Left hindlimb (tissue), 1 donor: ENCODE results near the gene IQSEC1.

Experiments used
- DNase-seq: peaks from one replicate; pipeline ENCODE4 v3.0.0-alpha.2; 2018

The IQSEC1 gene

DNA sequence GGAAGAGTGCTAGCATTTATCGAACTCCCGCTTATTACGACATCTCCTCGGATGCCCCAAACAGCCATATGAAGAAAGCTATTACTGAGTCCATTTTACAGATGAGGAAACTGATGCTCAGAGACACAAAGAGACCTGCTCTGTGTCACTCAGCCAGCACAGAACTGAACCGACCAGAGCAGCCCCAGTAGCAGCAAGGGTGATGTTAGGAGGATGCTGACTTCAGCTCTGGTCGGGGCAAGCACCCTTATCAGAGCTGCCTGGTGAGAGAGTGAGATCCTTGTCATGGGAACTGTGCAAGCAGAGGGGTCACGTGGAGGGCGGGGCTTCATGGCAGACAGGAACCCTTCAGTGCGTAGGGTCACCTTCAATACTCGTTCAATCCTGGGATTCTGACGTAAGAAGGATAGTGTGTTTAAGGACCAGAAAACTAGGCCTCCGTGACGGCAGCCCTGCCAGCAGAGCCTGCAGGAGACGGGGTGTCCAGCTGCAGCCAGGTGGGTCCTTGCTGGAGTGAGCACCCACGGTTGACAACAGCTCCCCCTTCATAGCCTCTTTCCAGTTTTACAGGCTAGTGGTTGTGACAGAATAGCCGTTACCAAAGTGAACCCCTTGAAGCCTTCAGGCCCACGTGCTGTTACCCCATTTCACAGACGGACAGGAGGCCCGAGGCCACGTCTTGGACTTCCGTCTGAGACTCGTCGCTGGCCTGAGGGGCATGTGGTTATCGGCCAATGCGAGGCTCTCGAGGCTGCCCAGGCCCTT lies 12.0 kb upstream of the IQSEC1 start:
- no peak for DNase-seq

GRCh38 chr3:13083898-13084297 lies 10.7 kb upstream of the IQSEC1 start:
- DNase-seq: no peak

DNA sequence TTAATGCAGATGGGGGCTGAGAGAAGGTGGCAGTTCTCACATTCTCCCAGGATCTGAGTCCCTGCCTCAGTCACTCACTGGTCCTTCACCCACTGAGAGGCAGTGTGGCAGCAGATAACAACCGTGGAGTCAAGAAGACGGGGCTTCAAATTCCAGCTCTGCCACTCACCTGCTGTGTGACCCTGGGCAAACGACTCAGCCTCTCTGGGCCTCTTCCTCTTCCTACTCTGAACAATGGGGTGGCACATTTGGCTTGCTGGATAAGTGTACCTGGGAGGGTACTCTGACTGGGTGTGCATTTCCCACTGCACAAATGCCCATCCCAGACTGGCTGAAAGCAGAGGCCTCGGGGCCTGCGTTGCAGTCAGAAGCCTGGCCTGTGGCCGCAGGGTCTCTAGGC lies 10.0 kb upstream of the IQSEC1 start:
- DNase-seq: no peak

DNA sequence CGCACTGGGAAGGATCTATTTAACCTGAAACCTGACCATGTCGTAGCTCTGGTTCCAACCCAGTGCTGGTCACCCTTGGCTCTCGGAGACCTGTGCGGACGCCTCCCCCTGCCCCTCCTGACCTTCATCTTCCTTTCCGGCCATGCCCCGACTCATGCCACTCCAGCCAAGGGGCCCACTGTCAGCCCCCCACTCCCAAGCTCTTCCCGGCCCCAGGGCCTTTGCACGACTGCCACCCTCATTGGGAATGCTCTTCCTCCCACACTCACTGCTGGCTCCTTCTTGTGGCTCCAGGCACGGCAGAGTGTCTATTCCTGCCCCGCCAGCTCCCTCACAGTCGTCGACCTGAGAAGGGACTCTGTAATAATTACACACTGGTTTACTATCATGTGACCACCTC lies 9.4 kb upstream of the IQSEC1 start:
- DNase-seq: no peak

- DNase-seq: no peak
These were observed 8.6 kb upstream of the IQSEC1 start for GRCh38 chr3:13081603-13082360.

- DNase-seq: no peak
These were observed 7.4 kb upstream of the IQSEC1 start for GRCh38 chr3:13080591-13080990.

DNA sequence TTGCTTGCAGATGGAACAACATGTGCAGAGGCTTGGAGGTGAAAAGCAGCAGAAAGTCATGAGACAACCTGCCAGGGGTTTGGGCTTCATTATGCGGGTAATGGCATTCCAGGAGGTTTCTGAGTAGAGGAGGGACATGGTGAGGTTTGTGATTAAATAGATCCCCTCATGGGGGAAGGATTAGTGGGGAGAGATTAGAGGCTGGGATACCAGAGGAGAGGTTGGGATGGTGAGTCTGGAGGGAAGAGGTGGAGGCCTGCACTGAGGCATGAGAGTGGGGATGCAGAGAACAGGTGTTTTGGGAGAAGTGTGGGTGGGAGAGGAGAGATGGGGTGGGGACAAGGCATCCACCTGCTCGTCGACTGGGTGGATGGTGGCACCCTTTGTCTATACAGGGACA lies 6.8 kb upstream of the IQSEC1 start:
- no peak for DNase-seq

DNA sequence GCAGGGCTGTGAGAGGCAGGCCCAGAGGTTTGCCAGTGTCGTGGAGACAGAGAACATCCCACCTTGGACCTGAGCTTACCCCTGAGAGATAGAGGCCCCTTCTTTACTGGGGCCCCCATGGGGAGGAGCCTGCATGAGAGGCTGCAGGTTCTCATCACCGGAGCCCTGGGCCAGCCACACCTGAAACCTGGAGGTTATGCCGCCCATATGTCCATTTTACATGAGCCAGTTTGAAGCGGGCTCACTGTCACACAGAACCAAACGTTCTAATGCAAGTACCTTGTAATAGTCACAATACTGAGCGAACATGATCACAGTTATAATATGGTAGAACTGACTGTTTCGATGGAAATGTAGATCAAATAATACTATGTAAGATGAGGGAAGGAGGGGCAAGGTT lies 6.3 kb upstream of the IQSEC1 start:
- no peak for DNase-seq

DNA sequence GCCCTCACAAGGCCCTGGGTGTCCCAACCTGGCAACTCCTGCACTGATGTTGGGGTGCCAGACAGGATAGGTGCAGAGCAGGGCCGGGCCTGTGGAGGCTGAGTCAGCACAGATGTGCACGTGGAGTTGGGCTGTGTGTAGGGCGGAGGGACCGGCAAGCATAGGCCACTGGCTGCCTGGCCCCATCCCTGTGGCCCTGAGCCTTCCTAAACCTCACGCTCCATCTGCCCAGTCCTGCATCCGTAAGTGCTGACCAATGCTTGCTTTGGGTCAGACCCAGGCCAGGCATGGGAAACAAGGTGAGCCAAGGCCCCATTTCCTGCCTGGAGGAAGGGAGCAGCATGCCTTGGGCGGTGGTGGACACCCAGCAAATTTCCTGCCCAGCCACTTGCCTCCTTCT lies 5.8 kb upstream of the IQSEC1 start:
- no peak for DNase-seq

DNA sequence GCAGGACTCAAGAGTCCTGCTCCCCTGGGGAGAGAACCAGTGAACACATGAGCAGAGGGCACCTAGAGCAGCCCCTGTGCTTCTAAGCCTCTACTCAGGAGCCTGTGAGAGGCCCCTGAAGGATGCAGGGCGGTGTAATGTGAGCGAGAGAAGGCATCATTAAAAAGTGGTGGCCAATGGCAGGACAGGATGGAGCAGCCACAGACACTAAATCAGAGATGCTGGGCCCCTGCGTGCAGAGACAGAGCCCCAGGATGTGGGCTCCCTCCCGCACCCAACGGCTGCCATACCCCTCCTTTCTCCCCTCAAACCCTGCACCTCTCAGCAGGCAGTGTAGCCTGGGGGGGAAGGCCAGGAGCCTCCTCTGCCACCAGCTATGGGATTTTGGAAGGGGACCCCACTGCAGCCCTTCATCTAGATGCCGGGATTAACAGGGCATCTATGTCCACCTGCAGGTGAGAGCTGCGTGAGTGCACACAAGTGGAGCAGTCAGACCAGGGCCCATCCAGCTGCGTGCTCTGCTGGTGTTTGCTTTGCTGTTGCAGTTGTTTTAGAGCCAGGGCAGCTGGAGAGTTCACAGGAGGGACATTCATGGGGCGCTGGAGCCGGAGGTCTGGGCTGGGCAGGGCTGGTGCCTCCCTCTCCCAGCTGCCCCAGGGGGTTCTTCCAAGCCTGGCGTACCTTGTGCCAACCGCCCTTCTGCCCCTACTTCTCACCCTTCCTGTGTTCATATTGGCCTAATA lies 5.1 kb upstream of the IQSEC1 start:
- DNase-seq: peak; percentile 62

GRCh38 chr3:13077431-13078162 lies 4.4 kb upstream of the IQSEC1 start:
- peak; percentile 64 for DNase-seq

DNA sequence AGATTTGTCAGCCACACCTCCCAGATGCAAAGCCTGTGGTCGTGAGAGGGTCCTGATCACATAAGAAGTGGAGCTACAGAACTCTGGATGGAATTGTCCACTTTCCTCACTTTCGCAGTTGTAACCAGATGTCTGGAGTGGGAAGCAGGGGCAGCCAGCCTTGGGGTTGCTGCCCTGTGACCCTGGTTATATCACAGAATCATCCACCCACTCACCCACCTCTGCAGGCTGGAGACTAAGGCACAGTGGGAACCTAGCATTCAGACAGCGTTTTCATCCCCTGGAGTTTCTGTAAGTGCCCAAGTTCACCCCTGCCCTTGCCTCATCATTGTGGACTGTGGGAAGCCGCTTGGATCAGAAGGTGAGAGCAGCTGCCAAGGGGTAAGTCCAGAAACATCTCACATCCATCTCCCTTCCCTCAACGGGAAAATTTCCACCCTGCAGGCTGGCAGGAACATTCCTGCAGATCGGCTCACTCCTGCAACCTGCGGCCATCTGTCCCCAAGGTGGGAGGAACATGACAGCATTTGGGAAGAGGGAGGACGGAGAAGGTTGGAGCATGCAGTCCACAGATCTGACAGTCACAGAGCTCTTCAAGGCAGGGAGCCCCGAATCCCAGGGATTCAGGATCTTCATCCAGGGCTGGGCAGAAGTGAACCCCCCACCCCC lies 2.9 kb upstream of the IQSEC1 start:
- no peak for DNase-seq

DNA sequence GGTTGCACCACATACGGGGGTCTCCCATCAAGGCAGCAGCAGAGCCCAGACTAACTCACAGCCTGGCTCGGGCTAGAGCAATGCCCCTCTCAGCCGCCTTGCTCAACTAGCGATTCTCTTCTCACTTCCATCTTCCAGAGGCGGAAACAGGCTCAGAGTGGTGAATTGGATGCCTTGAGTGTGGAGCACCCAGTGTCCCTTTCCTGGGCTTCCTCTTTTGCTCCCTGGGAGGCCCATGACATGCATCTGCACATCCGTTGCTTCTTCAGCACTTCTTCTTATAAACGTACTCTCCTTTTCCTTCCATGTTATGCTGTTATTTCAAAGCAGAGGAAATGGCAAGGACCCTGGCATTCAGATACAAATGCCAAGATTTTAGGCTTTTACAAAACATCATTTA lies 2.1 kb upstream of the IQSEC1 start:
- DNase-seq: no peak

- DNase-seq: no peak
These were observed 762 bp upstream of the IQSEC1 start for GRCh38 chr3:13074006-13074375.

DNA sequence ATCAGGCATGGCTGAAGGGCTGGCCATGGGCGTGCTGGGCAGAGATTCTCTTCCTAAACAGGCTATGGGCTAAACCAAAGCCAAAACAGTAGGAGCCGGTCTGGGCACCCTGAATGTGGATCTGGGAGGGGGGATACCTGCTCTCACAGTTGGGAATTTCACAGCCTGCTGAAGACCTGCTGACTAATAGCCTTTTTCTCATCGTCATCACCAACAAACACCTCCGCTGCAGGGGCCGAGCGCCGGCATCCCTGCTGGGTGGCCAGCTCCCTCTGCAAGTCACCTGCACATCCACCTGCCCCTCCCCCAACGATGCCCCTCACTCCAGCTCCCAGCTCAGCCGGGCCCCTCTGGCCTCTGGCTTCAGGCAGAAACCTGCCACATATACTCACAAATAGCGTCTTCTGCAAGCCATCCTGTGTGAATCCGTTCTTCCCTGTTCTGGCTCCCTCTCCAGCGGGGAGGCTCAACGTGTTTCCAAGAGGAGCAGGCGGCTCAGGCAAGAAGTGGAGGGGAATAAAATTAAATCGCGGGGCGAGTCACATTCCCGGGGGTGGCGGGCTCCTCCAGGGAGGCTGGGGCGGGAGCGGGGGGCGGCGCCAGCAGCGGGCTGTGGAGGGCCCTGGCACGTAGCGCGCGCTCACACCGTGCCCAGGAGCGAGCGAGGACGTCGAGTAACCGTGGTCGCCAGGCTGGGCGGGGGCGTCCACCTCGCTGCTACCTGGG lies 466 bp downstream of the IQSEC1 start:
- DNase-seq: peak; percentile 63

DNA sequence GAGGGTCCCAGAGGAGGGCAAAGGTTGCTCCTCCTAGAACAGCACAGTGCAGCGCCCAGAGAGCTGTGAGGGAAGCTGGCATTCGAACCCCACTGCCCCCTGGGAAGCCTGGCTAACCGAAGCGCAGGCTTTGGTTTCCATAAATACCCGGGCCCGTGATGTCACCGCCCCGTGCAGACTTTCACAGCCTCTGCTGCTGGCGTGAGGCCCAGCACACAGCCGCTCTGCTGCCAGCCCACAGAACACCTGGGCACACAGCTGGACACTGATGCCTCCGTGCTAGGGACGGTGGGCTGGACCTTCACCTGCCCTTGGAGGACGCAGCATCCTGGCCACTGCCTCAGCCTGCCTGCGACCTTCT lies 1.0 kb downstream of the IQSEC1 start:
- peak; percentile 77 for DNase-seq

DNA sequence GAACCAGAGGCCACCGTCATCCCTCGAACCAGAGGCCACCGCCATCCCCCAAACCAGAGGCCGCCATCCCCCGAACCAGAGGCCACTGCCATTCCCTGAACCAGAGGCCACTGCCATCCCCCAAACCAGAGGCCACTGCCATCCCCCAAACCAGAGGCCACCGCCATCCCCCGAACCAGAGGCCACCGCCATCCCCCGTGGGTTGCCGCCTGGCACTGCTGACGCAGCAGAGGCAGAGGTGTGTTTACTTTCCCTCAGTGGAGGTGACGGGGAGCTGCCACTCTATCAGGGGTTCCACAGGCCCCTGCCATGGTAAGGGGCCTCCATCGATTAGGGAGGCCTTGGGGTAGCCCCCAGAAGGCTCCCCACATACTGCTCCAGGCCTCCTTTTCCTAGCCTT lies 1.5 kb downstream of the IQSEC1 start:
- DNase-seq: no peak

DNA sequence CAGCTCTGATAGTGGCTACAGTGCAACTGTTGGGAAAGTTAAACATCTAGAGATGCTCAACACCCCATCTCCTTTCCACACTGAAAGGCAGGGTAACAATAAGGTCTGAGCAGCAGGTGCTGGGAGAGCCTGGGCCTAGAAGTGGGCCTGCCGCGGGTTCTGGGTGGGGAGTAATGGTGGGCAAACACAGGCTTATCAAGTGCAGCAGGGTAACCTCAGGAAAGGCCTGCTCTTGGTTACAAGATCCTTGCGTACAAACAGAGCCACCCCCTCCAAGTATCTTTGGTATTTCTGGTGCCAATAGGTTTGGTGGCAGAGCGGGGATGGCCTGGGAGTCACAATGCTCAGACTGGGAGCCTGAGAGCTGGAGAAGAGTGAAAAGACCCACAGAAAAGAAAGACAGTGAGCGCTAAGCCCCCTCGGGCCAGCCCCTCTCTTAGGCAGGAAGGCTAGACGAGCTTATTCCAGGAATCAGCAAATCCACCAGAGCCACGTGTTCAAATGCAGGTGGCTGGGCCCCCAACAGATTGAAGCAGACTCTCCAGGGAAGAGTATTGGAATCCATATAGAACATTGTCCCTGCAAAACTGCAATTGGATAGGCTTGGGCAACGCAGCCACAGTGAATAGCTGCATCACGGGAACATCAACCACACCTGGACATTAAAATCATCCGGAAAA lies 2.7 kb downstream of the IQSEC1 start:
- DNase-seq: no peak

DNA sequence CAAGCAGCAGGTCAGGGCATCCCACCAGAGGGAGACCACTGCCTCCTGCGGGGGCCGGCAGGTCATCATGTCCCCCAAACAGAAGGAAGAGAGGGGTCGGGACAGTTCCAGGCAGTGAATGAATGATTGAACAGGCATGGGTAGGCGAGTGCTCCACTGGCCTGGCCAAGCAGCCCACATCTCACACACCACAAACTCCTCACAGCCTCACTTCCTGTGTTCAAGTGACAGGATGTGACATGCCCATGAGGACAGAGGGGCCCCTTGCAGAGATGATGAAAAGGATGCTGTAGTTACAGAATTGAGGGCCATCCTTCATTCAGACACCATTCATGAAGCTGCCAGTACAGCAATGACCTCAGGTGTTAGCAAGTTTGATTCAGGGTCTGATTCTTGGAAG lies 3.7 kb downstream of the IQSEC1 start:
- no peak for DNase-seq

DNA sequence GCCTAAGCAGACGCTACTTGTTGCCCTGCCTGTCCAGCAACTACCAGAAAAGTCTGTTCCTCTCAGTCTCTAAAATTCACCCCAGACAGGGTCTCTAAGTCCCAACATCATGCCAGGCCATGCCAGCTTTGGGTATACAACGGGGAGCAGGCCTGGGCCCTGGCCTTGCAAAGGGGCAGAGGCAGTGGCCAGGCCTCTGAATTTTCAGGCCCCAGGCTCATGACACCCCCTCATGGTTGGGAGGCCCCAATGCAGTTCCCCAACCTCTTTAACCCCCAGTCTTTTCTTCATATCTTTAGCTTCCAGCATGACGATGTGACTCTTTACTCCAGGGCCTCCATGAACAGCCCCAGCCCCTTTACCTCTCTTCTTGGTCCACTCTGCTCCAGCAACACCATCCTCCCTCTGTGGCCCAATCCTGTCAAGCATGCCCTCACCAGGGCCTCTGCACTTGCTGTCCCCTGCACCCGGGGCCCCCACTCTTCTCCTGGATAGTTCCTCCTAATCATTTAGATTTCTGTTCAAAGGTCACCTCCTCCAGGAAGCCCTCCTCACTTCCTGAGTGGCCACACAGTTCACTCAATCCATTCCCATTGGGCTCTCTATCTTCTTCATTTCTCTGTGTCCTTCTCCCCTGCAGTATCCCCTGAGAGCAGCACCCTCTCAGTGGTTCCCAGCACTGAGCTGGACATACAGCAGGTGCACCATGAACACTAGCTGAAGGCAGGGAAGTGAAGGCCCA lies 4.8 kb downstream of the IQSEC1 start:
- no peak for DNase-seq

DNA sequence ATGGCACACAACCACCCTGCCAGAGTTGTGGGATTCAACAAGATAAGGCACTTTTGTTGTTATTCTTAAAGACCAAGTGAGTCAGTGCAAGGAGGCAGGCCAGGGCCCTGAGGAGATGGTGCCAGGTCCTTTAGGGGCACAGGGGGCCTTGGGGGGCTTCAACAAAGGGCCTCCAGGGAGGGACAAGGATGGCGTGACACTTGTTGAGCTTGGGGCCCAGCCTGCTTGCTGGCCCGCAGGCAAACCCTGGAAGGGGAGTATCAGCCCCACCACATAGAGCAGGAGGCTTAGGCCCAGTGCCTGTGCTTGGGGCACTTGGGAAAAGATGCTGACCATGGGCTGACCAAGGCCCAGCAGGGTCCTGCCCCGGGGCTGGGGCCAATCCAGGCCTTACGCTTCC lies 5.5 kb downstream of the IQSEC1 start:
- no peak for DNase-seq
